GM19035 (cell line): ENCODE data around the gene GEMIN5.

Experiments used
- ATAC-seq: cut with Tn5 transposase; IDR thresholded peaks from one replicate; pipeline ENCODE4 v1.9.1; 2021; ENCODE audit not compliant: unreplicated experiment

GEMIN5 gene

GRCh38 chr5:154895606-154896561, 42.1 kb downstream of the GEMIN5 start:
- no peak for ATAC-seq

GRCh38 chr5:154893381-154893780, 44.6 kb downstream of the GEMIN5 start:
- ATAC-seq: no peak

- no peak for ATAC-seq
These were observed 45.6 kb downstream of the GEMIN5 start for GRCh38 chr5:154892369-154892771.

DNA sequence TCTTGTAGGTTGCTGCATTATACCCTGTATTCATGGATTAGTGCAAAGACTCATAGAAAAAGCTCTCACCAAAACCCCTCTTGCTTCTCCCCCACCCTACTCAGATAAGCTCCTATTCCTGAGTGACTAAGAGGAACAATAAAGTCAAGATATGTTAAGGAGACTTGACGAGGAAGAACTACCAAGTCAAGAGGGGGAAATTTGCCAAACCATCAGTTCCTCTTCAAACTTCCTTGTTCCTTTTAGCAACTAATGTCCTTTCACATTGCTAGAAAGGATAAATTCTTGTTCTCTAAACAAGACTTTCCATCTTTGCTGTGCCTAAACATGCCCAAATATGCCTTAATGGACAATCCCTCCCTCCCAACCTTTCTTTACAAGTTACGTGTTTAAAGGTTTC, 52.6 kb downstream of the GEMIN5 start:
- ATAC-seq: no peak

GRCh38 chr5:154884424-154884823, 53.6 kb downstream of the GEMIN5 start:
- ATAC-seq: no peak

GRCh38 chr5:154881986-154882385, 56.0 kb downstream of the GEMIN5 start:
- no peak for ATAC-seq

GRCh38 chr5:154878642-154879335, 59.2 kb downstream of the GEMIN5 start:
- ATAC-seq: no peak

DNA sequence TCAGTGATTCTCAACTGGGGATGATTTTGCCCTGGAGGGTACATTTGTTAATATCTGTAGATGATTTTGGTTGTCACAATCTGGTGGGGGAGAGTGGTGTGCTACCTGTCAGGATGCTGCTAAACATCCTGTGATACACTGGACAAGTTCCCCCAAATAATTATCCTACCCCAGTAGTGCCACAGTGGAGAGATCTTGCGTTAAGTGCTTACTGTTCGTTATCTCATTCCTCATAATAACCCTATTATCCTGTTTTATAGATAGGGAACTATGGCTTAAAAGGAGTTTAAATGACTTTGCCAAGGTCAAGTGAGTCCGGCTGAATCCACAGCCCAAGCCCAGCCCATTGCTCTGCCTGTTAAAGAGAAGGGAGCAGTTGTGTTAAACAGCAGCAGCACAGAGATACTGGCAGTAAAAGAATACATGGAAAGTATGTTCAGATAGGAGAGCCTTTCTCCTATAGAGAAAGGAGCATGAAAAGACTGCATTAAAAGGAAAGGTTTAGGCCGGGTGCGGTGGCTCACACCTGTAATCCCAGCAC, 64.2 kb downstream of the GEMIN5 start:
- no peak for ATAC-seq

GRCh38 chr5:154871734-154872133, 66.3 kb downstream of the GEMIN5 start:
- no peak for ATAC-seq

DNA sequence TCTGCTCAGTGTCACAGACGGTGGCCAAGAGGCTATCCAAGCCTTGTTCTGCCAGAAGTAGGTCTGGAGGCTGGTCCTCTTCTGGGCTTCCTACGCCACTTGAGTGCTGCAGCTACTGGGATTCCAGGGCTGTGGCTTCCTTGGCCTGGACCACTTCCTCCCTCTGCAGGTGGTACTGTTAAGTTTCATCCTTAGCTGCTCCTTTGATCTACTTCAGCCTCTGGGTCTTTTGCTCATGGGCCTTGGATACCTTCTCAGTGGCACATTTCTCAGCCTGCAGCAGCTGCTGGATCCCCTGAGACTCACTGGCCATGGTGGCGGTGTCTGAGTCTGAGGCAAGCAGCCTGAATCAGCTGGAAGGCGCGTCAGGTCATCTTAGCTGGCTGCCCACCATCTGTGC, 69.3 kb downstream of the GEMIN5 start:
- ATAC-seq: no peak

- no peak for ATAC-seq
These were observed 71.2 kb downstream of the GEMIN5 start for GRCh38 chr5:154866841-154867240.

DNA sequence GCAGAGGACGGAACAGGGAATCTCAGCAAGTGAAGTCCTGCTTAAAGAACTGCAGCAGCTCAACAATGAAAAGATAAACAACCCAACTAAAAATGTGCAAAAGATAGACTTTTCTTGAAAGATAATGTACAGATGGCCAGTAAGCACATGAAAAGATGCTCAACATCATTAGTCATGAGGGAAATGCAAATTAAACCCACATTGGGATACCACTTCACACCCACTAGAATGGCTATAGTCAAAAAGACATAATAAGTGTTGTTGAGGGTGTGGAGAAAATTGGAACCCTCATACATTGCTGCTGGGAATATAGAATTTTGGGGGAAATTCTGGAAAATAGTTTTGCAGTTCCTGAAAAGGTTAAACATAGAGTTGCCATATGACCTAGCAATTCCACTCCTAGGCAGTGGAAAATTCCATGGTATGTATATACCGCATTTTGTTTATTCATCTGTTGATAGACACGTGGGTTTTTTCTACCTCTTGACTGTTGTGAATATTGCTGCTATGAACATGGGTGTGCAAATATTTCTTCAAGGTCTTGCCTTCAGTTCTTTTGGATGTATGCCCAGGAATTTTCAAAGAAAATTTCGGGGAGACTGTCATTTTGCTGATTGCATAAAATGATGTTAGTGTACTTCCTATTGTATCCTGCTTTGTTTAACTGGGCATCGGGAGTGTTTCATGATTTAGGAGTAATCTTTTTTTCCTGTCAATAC, 72.4 kb downstream of the GEMIN5 start:
- ATAC-seq: no peak

GRCh38 chr5:154863291-154864080, 74.5 kb downstream of the GEMIN5 start:
- no peak for ATAC-seq

DNA sequence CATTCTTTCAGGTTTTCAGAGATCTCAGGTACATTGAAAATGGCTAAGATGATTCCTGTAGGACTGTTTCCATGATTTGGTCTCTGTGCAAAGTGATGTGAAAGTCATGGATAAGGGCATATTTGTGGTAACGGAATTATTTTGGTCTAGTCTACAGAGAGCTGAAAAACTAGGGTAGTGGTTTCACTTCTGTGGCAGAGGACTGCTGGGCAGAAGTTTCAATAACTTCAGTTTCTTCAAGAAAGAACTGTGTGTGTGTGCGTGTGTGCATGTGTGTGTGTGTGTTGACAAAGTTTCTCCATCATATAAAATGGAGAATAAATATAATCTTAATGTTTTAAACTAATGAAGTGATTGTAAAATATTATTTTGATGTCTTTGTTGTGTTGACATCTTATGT, 75.2 kb downstream of the GEMIN5 start:
- no peak for ATAC-seq

- no peak for ATAC-seq
These were observed 76.1 kb downstream of the GEMIN5 start for GRCh38 chr5:154861946-154862345.

GRCh38 chr5:154860765-154861164, 77.2 kb downstream of the GEMIN5 start:
- ATAC-seq: no peak

DNA sequence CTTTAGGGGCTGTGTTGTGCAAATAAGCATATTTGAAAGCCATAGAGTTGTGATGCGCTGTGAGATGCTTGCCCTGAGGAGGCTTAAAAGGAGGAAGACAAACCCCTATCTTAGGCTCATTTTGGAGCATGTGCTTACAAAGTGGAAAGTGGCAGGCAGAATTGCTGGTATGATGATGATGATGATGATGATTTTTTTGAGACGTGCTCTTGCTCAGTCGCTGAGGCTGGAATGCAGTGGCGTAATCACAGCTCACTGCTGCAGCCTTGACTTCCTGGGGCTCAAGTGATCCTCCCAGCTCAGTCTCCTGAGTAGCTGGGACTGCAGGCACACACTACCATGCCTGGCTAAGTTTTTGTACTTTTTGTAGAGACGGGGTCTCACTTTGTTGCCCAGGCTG, 77.9 kb downstream of the GEMIN5 start:
- no peak for ATAC-seq

GRCh38 chr5:154858972-154859871, 78.8 kb downstream of the GEMIN5 start:
- ATAC-seq: no peak

DNA sequence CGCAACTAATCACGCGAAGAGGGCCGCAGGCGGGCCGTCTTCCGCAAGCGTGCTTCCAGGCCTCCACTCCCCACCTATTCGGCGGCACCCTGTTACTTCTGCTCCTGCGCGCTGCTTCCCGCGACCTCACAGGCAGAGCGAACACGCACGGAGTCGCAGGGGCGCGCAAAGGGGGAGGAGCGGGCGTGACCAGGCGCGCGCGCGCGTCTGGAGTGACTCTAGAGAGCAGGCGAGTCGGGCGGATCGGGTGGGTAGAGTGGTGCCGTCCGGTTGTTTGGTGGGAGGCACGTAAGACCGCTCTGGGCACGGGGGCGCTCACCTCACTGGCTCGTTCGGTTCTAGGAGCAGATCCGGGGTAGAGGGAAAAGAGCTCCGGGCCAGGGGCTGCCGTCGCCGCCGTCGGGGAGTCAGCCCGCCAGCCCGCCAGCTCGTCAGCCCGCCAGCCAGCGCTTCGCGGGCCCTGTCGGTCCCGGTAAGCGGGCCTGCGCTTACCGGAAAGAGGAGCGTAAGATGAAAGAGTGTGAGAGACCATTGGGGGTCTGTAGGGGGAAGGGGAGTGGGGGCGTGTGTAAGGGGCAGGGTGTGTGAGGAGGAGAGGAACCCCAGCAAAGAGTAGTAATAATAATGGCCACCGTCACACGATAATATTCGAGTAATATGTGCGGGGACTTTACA, 79.6 kb downstream of the GEMIN5 start, which contains the start of gene CNOT8:
CNOT8 (plus strand) TSS at position 331 of the 675 bp plus-strand sequence. CDS start 4,652 bp downstream, outside the sequence.
- ATAC-seq: peak; percentile 77
